Measurements from ENCODE around the gene CASP2. TPM values are rescaled to one million over a fixed set of nuclear protein-coding genes. Genes with fewer than 3 reads are reported as not detected.

CASP2 gene
- total RNA-seq, 4 donors from 2014 or later: 8.8 to 24.6 (median 12.2) TPM

DNA sequence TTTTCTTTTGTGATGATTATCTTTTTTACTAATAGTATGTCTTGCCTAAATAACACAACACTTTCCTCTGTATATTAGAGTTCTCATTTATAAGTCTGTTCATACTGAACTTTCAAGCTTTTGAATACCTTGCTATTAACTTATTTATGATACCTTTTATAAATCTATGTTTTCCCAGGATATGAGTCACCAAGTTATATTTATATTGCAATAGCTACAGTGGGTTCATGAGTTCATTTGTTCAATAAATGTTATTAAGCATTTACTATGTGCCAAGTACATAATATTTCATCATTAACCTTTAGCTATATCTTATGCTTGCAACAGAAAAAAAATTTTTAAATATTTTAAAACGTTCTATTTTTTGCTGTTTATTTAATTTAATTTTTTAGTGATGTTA is 46.1 kb downstream of the CASP2 start:
- H3K4me1 ChIP-seq: peaks cover 10 to 30% (median 19%) of the 10 kb centered on the region in 3 donors
- intact Hi-C loops (cut with DNase I): no loop called here
- no peak for TF ChIP-seq CTCF (IDR thresholded peaks at IDR 0.05)
- no peak for TF ChIP-seq POLR2A (IDR thresholded peaks at IDR 0.05)
- H3K4me3 ChIP-seq: no peak overlapping the region
- H3K27ac ChIP-seq: peak overlapping the region in 1 of 4 donors; percentile 6
- 6 to 28% methylated on average over 1 of the region's 1 CpG for WGBS, 2 donors
- H3K36me3 ChIP-seq: no peaks in the 10 kb centered on the region
- H3K9me3 ChIP-seq: no peaks in the 10 kb centered on the region
- H3K27me3 ChIP-seq: peaks cover 0 to 7% (median 0%) of the 10 kb centered on the region in 4 donors
- no peak for DNase-seq

DNA sequence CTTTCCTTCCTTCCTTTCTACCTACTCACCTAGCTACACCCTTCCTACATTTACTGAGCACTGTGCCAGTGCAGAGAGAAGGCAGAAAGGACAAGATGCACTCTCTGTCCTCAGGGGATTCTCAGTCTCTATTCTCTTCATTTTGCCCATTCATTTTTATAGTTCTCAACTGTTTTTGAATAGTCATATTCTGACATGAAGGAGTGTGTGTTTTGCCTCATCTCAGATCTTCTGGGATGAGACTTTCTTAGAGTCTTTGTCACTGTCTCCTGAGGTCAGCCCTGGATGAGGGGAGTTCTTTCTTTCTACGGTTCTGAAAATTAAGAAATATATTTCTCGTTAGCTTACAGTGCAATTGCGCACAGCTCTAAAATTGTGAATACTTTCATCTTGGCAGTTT is 49.1 kb downstream of the CASP2 start:
- WGBS, 2 donors: 80 to 81% methylated on average over 3 of the region's 3 CpGs
- intact Hi-C loops (cut with DNase I): no loop called here
- TF ChIP-seq POLR2A (IDR thresholded peaks at IDR 0.05) (no peak), CTCF (IDR thresholded peaks at IDR 0.05) (no peak)
- Histone ChIP-seq H3K36me3 (no peaks in the 10 kb centered on the region), H3K9me3 (no peaks in the 10 kb centered on the region), H3K27ac (no peak overlapping the region), H3K27me3 (peaks cover 0 to 21% (median 0%) of the 10 kb centered on the region in 4 donors), H3K4me3 (no peak overlapping the region), H3K4me1 (peaks cover 0 to 7% (median 0%) of the 10 kb centered on the region in 3 donors)
- no peak for DNase-seq

DNA sequence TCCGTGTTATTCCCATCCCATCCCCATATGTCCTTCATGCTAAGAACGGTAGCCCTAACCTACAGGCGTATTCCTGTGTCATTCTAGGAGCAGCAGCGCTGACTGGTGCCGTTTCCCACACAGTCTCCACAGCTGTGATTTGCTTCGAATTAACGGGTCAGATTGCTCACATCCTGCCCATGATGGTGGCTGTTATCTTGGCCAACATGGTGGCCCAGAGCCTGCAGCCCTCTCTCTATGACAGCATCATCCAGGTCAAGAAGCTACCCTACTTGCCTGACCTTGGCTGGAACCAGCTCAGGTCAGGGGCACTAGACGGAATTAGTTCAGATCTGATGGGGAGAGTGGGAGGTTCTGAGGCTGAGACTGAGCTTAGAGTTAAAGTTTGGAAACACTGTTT is 53.7 kb downstream of the CASP2 start:
- no peaks in the 10 kb centered on the region for H3K9me3 ChIP-seq
- H3K27ac ChIP-seq: no peak overlapping the region
- TF ChIP-seq CTCF (IDR thresholded peaks at IDR 0.05) (no peak), POLR2A (IDR thresholded peaks at IDR 0.05) (no peak)
- peaks cover 0 to 10% (median 0%) of the 10 kb centered on the region in 3 donors for H3K4me1 ChIP-seq
- no peak for DNase-seq
- no peaks in the 10 kb centered on the region for H3K36me3 ChIP-seq
- intact Hi-C loops (cut with DNase I): no loop called here
- peaks cover 0 to 54% (median 0%) of the 10 kb centered on the region in 4 donors for H3K27me3 ChIP-seq
- H3K4me3 ChIP-seq: no peak overlapping the region
- whole genome bisulfite sequencing, 2 donors: 88 to 90% methylated on average over 7 to 8 of the region's 8 CpGs

DNA sequence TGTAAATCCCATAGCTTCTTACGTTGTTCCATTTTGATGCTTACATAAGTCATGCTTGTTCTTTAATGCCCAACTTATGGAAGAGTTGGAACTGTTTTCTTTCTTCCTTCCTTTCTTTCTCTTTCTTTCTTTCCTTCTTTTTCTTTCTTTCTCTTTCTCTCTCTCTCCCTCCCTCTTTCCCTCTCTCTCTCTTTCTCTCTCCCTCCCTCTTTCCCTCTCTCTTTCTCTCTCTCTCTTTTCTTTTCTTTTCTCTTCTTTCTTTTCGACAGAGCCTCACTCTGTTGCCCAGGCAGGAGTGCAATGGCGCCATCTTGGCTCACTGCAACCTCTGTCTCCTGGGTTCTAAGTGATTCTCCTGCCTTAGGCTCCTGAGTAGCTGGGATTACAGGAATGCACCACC is 55.4 kb downstream of the CASP2 start:
- no peak for TF ChIP-seq POLR2A (IDR thresholded peaks at IDR 0.05)
- no peak for TF ChIP-seq CTCF (IDR thresholded peaks at IDR 0.05)
- Histone ChIP-seq H3K4me1 (peaks cover 0 to 10% (median 0%) of the 10 kb centered on the region in 3 donors), H3K9me3 (no peaks in the 10 kb centered on the region), H3K36me3 (no peaks in the 10 kb centered on the region), H3K4me3 (no peak overlapping the region), H3K27me3 (peaks cover 0 to 52% (median 0%) of the 10 kb centered on the region in 4 donors), H3K27ac (no peak overlapping the region)
- intact Hi-C loops (cut with DNase I): no loop called here
- DNase-seq: no peak
- WGBS, 2 donors: 86 to 91% methylated on average over 3 of the region's 3 CpGs

GRCh38 chr7:143345428-143345900 is 57.3 kb downstream of the CASP2 start:
- peaks cover 0 to 37% (median 0%) of the 10 kb centered on the region in 4 donors for H3K27me3 ChIP-seq
- DNase-seq: no peak
- peaks cover 0 to 10% (median 0%) of the 10 kb centered on the region in 3 donors for H3K4me1 ChIP-seq
- 11 to 13% methylated on average over 6 to 10 of the region's 35 CpGs for WGBS, 2 donors
- no peaks in the 10 kb centered on the region for H3K9me3 ChIP-seq
- intact Hi-C loops (cut with DNase I): no loop called here
- TF ChIP-seq POLR2A (IDR thresholded peaks at IDR 0.05) (no peak), CTCF (IDR thresholded peaks at IDR 0.05) (peak; percentile 49 to 71 (median 56))
- H3K27ac ChIP-seq: peak overlapping the region in 2 of 4 donors; percentile 4 to 38
- H3K4me3 ChIP-seq: peak overlapping the region; percentile 15 to 58 (median 30)
- no peaks in the 10 kb centered on the region for H3K36me3 ChIP-seq

Data from esophagus squamous epithelium (tissue), 5 donors.